Activated naive CD4-positive, alpha-beta T cell treated with anti-CD3 and anti-CD28 coated beads, Interleukin-2, amount 10 ng/mL, durations not matched to agents 7 days and 5 days (primary cell): ENCODE results near the gene NDUFAF2.
"Not testable (repeated sequence)": the region's sequence is repeated elsewhere in the genome, so short reads cannot be mapped to it uniquely, and the experiment has no call there.

Experiments
- CTCF ChIA-PET: fragments of 350-600 bp; sonication (Branson Sonifier 250); formaldehyde crosslinking; loops from one replicate; lab custom pipeline; 2021; ENCODE audit warnings: antibody characterized with exemption; lab: Charles Lee
- DNase-seq: peaks from one replicate; pipeline ENCODE4 v3.0.0-alpha.2; 2020
- H3K27ac Mint-ChIP-seq: one replicate; pipeline ENCODE4 v1.8.0; 2021; ENCODE audit warnings: mild to moderate bottlenecking, moderate library complexity, mixed read lengths
- H3K27me3 Mint-ChIP-seq: one replicate; pipeline ENCODE4 v1.8.0; 2021; ENCODE audit warnings: mild to moderate bottlenecking, mixed read lengths
- H3K36me3 Mint-ChIP-seq: one replicate; pipeline ENCODE4 v1.8.0; 2021; ENCODE audit warnings: mixed read lengths
- H3K4me1 Mint-ChIP-seq: one replicate; pipeline ENCODE4 v1.8.0; 2021; ENCODE audit warnings: mixed read lengths
- H3K4me3 Mint-ChIP-seq: one replicate; pipeline ENCODE4 v1.8.0; 2021; ENCODE audit warnings: mild to moderate bottlenecking, moderate library complexity, mixed read lengths
- H3K9me3 Mint-ChIP-seq: one replicate; pipeline ENCODE4 v1.8.0; 2021; ENCODE audit warnings: mixed read lengths

Gene NDUFAF2

DNA sequence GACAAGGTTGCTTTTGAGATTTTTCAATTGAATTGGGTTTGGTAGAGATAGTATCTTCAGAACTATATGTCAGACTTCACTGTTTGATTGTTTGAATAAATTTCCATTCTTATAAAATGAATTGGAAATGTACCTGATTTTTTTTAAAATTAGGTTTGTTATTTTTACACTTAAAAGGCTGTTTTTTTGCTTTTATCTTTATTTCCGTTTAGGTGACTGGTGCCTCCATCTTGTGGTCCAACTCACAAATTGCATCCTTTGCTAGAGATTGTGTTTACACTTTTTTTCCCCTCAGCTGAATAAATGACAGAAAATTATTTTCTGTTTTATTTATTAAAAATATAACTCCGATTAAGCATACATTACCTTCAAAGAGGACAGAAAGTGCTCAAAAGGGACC is 15.6 kb downstream of the NDUFAF2 start:
- Mint-ChIP-seq H3K27ac (no peak overlapping the region), H3K36me3 (no peaks in the 10 kb centered on the region), H3K9me3 (no peaks in the 10 kb centered on the region), H3K27me3 (no peaks in the 10 kb centered on the region), H3K4me1 (no peaks in the 10 kb centered on the region), H3K4me3 (no peak overlapping the region)
- CTCF ChIA-PET = interaction anchor here (1.0 to 1.3 kb wide), 2 partner anchors 14 to 23 kb away, joined by 3 read pairs; no protein-coding TSS in a partner anchor
- DNase-seq = peak; percentile 25

GRCh38 chr5:60961685-60962084 is 16.7 kb downstream of the NDUFAF2 start:
- no peaks in the 10 kb centered on the region for H3K4me1 Mint-ChIP-seq
- no peaks in the 10 kb centered on the region for H3K27me3 Mint-ChIP-seq
- H3K27ac Mint-ChIP-seq = no peak overlapping the region
- no peak overlapping the region for H3K4me3 Mint-ChIP-seq
- CTCF ChIA-PET = no interaction called here
- no peaks in the 10 kb centered on the region for H3K9me3 Mint-ChIP-seq
- no peaks in the 10 kb centered on the region for H3K36me3 Mint-ChIP-seq
- no peak for DNase-seq

DNA sequence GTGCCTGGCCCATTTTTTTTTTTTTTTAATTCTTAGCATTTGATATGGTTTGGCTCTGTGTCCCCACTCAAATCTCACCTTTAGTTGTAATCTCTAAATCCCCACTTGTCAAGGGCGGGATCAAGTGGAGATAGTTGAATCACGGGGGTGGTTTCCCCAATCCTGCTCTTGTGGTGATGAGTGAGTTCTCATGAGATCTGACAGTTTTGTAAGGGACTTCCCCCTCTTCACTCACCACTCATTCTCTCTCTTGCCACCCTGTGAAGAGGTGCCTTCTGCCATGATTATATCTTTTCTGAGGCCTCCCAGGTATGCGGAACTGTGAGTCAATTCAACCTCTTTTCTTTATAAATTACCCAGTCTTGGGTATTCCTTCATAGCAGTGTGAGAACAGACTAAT is 27.2 kb downstream of the NDUFAF2 start:
- no peak overlapping the region for H3K4me3 Mint-ChIP-seq
- CTCF ChIA-PET = no interaction called here
- DNase-seq = no peak
- H3K36me3 Mint-ChIP-seq = no peaks in the 10 kb centered on the region
- no peaks in the 10 kb centered on the region for H3K27me3 Mint-ChIP-seq
- H3K27ac Mint-ChIP-seq = no peak overlapping the region
- H3K4me1 Mint-ChIP-seq = no peaks in the 10 kb centered on the region
- H3K9me3 Mint-ChIP-seq = peaks cover 10% of the 10 kb centered on the region

GRCh38 chr5:60977956-60978737 is 33.1 kb downstream of the NDUFAF2 start:
- H3K36me3 Mint-ChIP-seq = no peaks in the 10 kb centered on the region
- CTCF ChIA-PET = no interaction called here
- no peaks in the 10 kb centered on the region for H3K27me3 Mint-ChIP-seq
- DNase-seq = no peak
- peaks cover 7% of the 10 kb centered on the region for H3K9me3 Mint-ChIP-seq
- no peak overlapping the region for H3K4me3 Mint-ChIP-seq
- no peak overlapping the region for H3K27ac Mint-ChIP-seq
- no peaks in the 10 kb centered on the region for H3K4me1 Mint-ChIP-seq

DNA sequence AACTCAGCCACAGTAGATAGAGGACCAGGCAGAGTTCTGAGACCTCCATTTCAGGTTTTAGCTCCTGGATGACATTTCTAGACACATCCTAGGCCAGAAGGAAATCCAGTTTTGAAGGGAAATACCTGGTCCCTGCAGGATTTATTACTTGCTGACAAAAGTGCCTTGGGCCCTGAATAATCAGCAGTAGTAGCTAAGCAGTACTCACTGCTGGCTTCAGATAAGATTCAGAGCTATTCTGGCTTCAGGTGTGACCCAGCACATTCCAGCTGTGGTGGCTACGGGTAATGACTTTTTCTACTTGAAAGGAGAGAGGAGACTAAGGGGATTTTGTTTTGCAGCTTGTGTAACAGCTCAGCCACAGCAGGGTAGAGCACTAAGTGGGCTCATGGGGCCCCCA is 34.0 kb downstream of the NDUFAF2 start:
- no peaks in the 10 kb centered on the region for H3K27me3 Mint-ChIP-seq
- H3K27ac Mint-ChIP-seq = no peak overlapping the region
- peaks cover 7% of the 10 kb centered on the region for H3K9me3 Mint-ChIP-seq
- CTCF ChIA-PET = no interaction called here
- H3K4me1 Mint-ChIP-seq = no peaks in the 10 kb centered on the region
- no peak for DNase-seq
- no peak overlapping the region for H3K4me3 Mint-ChIP-seq
- H3K36me3 Mint-ChIP-seq = no peaks in the 10 kb centered on the region

DNA sequence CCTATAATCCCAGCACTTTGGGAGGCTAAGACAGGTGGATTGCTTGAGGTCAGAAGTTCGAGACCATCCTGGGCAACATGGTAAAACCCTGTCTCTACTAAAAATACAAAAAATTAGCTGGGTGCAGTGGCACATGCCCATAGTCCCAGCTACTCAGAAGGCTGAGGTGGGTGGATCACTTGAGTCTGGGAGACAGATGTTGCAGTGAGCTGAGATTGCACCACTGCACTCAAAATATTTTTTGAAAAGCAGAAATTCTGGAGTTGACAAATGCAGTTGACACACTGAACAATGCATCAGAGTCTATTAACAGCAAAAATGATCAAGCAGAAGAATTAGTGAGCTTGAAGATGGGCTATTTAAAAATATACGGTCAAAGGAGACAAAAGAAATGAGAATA is 35.5 kb downstream of the NDUFAF2 start:
- CTCF ChIA-PET = no interaction called here
- Mint-ChIP-seq H3K9me3 (peaks cover 14% of the 10 kb centered on the region), H3K4me1 (no peaks in the 10 kb centered on the region), H3K27me3 (no peaks in the 10 kb centered on the region), H3K4me3 (no peak overlapping the region), H3K36me3 (no peaks in the 10 kb centered on the region), H3K27ac (no peak overlapping the region)
- no peak for DNase-seq

DNA sequence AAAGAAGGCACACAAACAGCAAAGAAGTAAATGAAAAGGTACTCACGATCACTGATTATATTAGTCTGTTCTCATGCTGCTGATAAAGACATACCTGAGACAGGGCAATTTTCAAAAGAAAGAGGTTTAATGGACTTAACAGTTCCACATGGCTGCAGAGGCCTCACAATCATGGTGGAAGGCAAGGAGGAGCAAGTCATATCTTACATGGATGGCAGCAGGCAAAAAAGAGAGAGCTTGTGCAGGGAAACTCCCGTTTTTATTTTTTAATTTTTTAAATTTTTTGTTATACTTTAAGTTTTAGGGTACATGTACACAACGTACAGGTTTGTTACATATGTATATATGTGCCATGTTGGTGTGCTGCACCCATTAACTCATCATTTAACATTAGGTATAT is 37.1 kb downstream of the NDUFAF2 start:
- peaks cover 18% of the 10 kb centered on the region for H3K9me3 Mint-ChIP-seq
- H3K27ac Mint-ChIP-seq, H3K36me3 Mint-ChIP-seq, H3K27me3 Mint-ChIP-seq, H3K4me3 Mint-ChIP-seq, H3K4me1 Mint-ChIP-seq, CTCF ChIA-PET, DNase-seq: not testable (repeated sequence)

DNA sequence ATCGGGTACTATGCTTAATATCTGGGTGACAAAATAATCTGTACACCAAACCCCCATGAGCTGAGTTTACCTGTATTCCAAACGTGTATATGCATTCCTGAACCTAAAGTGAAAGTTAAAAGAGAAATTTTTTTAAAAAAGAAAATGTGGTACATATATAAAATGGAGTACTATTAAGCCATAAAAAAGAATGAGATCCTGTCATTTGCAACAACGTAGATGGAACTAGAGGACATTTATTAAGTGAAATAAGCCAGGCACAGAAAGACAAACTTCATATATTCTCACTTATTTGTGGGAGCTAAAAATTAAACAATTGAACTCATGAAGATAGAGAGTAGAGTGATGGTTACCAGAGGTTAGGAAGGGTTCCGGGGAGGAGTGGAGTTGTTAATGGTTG is 44.8 kb downstream of the NDUFAF2 start:
- Mint-ChIP-seq H3K4me1 (no peaks in the 10 kb centered on the region), H3K27ac (no peak overlapping the region), H3K9me3 (peaks cover 32% of the 10 kb centered on the region), H3K4me3 (no peak overlapping the region), H3K36me3 (peaks cover 2% of the 10 kb centered on the region), H3K27me3 (no peaks in the 10 kb centered on the region)
- no peak for DNase-seq
- CTCF ChIA-PET = no interaction called here

GRCh38 chr5:60992871-60993270 is 47.9 kb downstream of the NDUFAF2 start:
- Mint-ChIP-seq H3K9me3 (peaks cover 19% of the 10 kb centered on the region), H3K4me1 (no peaks in the 10 kb centered on the region), H3K27me3 (no peaks in the 10 kb centered on the region), H3K4me3 (no peak overlapping the region), H3K36me3 (peaks cover 2% of the 10 kb centered on the region), H3K27ac (no peak overlapping the region)
- CTCF ChIA-PET = no interaction called here
- DNase-seq = no peak

DNA sequence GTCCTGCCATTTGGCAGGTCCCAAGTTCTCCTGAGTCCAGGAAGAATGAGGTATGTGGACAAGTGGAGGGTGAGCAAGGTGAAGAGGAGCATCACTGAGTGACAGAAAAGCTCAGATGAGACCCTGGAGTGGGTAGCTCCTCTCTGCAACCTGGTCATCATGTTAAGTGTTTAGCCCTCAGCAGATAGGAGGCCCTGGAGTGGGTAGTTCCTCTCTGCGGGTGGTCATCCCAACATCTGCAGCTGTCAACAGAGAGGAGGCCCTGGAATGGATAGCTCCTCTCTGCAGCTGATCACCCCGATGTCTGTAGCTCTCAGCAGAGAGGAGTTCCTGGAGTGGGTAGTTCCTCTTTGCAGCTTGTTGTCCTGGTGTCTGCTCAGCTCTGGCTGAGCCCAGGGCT is 48.4 kb downstream of the NDUFAF2 start:
- Mint-ChIP-seq H3K4me1 (no peaks in the 10 kb centered on the region), H3K36me3 (peaks cover 2% of the 10 kb centered on the region), H3K27me3 (no peaks in the 10 kb centered on the region), H3K9me3 (peaks cover 19% of the 10 kb centered on the region), H3K4me3 (no peak overlapping the region), H3K27ac (no peak overlapping the region)
- CTCF ChIA-PET = no interaction called here
- DNase-seq = no peak

DNA sequence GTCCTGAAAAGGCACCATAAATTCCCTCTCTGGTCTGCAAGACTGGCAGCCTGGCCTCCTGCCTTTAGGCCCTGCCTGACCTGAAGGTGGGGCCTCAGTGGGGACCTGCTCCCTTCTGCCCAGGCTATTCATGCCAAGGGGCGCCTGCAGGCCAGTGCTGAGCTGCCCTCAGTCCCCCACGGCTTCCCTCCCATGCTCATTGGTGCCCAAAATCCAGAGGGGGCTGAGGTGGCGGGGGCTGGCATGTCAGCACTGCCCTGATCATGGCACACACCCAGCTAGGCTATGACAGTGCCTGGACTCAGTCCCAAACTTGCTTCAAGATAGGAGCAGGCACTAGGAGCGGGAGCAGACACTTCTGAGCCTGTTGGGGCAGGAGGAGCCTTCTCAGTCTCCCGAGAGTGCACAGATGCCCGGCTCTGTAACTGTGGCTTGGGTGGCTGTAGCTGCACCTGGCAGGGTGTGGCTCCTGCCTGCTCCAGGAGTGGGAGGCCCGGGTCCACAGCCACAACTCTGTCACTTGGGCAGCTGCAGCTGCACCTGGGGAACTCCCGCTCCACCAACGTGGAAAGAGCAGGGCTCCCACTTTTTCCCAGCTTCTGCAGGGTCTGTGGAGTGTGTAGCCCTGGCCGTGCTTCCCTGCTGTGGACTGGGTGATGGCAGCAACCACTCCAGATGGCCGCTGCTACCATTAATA is 49.0 kb downstream of the NDUFAF2 start:
- Mint-ChIP-seq H3K36me3 (peaks cover 2% of the 10 kb centered on the region), H3K27me3 (no peaks in the 10 kb centered on the region), H3K4me1 (no peaks in the 10 kb centered on the region), H3K4me3 (no peak overlapping the region), H3K27ac (no peak overlapping the region), H3K9me3 (peaks cover 19% of the 10 kb centered on the region)
- CTCF ChIA-PET = no interaction called here
- DNase-seq = no peak

GRCh38 chr5:60996368-60996767 is 51.4 kb downstream of the NDUFAF2 start:
- Mint-ChIP-seq H3K27me3 (no peaks in the 10 kb centered on the region), H3K9me3 (peaks cover 11% of the 10 kb centered on the region)

GRCh38 chr5:60997721-60998120 is 52.7 kb downstream of the NDUFAF2 start:
- H3K4me3 Mint-ChIP-seq = no peak overlapping the region
- no peak overlapping the region for H3K27ac Mint-ChIP-seq
- no peaks in the 10 kb centered on the region for H3K27me3 Mint-ChIP-seq
- no peaks in the 10 kb centered on the region for H3K36me3 Mint-ChIP-seq
- H3K9me3 Mint-ChIP-seq = peaks cover 11% of the 10 kb centered on the region
- no peak for DNase-seq
- CTCF ChIA-PET = no interaction called here
- no peaks in the 10 kb centered on the region for H3K4me1 Mint-ChIP-seq

More at GRCh38 chr5:60996368-60996767, 51.4 kb downstream of the NDUFAF2 start:
- Mint-ChIP-seq H3K4me1 (no peaks in the 10 kb centered on the region), H3K27ac (no peak overlapping the region), H3K4me3 (no peak overlapping the region), H3K36me3 (peaks cover 2% of the 10 kb centered on the region)
- CTCF ChIA-PET = no interaction called here
- no peak for DNase-seq

DNA sequence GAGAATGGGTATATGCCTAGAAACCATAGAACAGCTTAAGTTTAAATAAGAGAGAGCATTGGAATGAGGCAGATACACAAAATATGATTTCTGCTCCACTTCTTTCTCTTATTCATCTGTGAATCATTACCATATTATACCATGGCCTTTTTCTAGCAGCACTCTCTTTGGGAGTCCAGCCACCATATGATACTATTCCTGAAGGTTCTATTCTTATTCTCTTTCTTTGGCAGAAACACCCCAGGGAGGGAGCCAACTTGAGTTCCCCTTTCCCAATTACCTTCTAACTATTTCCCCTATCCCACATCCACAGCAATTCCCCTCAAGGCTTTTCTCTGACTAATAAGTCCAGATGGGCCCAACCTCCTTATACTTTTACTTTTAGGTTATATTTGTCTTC is 55.9 kb downstream of the NDUFAF2 start:
- H3K27ac Mint-ChIP-seq = no peak overlapping the region
- CTCF ChIA-PET = no interaction called here
- no peaks in the 10 kb centered on the region for H3K27me3 Mint-ChIP-seq
- no peaks in the 10 kb centered on the region for H3K36me3 Mint-ChIP-seq
- no peaks in the 10 kb centered on the region for H3K4me1 Mint-ChIP-seq
- H3K4me3 Mint-ChIP-seq = no peak overlapping the region
- no peak for DNase-seq
- no peaks in the 10 kb centered on the region for H3K9me3 Mint-ChIP-seq

DNA sequence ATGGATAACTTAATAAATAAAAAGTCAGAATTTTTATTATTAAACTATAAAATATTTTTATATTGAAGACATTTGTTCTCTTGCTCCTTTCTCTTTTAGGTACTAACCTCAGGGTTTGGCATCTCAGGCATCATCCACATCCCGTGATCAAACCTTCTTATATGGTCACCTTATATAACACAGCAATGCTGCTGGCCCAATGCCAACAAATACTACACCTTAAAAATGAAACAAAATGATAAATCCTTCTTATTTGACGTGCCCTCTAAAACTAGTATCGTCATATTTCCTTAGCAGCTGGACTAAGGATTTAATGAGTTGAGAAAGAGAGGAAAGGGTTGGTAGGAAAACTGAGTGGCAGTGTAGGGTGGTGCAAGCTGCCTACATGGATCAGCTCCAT is 56.6 kb downstream of the NDUFAF2 start:
- H3K36me3 Mint-ChIP-seq = no peaks in the 10 kb centered on the region
- no peaks in the 10 kb centered on the region for H3K9me3 Mint-ChIP-seq
- H3K4me3 Mint-ChIP-seq = no peak overlapping the region
- no peak for DNase-seq
- no peak overlapping the region for H3K27ac Mint-ChIP-seq
- CTCF ChIA-PET = no interaction called here
- H3K27me3 Mint-ChIP-seq = no peaks in the 10 kb centered on the region
- H3K4me1 Mint-ChIP-seq = no peaks in the 10 kb centered on the region
